ENCODE results near the gene UBE2H.

Gene UBE2H

GRCh38 chr7:129875745-129876411 is 76.9 kb downstream of the UBE2H start:
- H3K9ac ChIP-seq (ENCODE audit: low read depth, low read length, poor library complexity, severe bottlenecking): no peak overlapping the region
- H3K4me2 ChIP-seq (ENCODE audit: low read depth, low read length, poor library complexity, severe bottlenecking): no peak overlapping the region
- H3K4me3 ChIP-seq (ENCODE audit: low read length, poor library complexity, severe bottlenecking): no peak overlapping the region
- TF ChIP-seq EZH2phosphoT487 (IDR thresholded peaks at IDR 0.05; ENCODE audit: borderline replicate concordance) (no peak), CTCF (conservative IDR thresholded peaks at IDR 0.05; ENCODE audit: low read length) (no peak)
- H3K9me3 ChIP-seq (ENCODE audit: insufficient read depth, low read depth, low read length): no peaks in the 10 kb centered on the region
- H3K4me1 ChIP-seq (ENCODE audit: insufficient read depth, low read length, poor library complexity, severe bottlenecking): peaks cover 4% of the 10 kb centered on the region
- no peaks in the 10 kb centered on the region for H4K20me1 ChIP-seq (ENCODE audit: insufficient read depth, low read length, poor library complexity, severe bottlenecking)
- H3F3A ChIP-seq (ENCODE audit: low read depth): no peaks in the 10 kb centered on the region
- H3K9me2 ChIP-seq (replicated peaks; ENCODE audit: low read depth, low read length): no peaks in the 10 kb centered on the region
- H3K36me3 ChIP-seq (ENCODE audit: insufficient read depth, low read length): peaks cover 15% of the 10 kb centered on the region; the same call in 1 of the 2 replicates
- H3K27me3 ChIP-seq (ENCODE audit: insufficient read depth, low read length, poor library complexity, severe bottlenecking): no peaks in the 10 kb centered on the region
- no peak overlapping the region for H2AFZ ChIP-seq (ENCODE audit: low read length)
- H3K79me2 ChIP-seq (ENCODE audit: insufficient read depth, low read length): no peaks in the 10 kb centered on the region

GRCh38 chr7:129875160-129875559 is 77.6 kb downstream of the UBE2H start:
- H3F3A ChIP-seq (ENCODE audit: low read depth): no peaks in the 10 kb centered on the region
- H3K4me3 ChIP-seq (ENCODE audit: low read length, poor library complexity, severe bottlenecking): no peak overlapping the region
- no peak overlapping the region for H3K9ac ChIP-seq (ENCODE audit: low read depth, low read length, poor library complexity, severe bottlenecking)
- H3K4me2 ChIP-seq (ENCODE audit: low read depth, low read length, poor library complexity, severe bottlenecking): no peak overlapping the region
- no peak for TF ChIP-seq EZH2phosphoT487 (IDR thresholded peaks at IDR 0.05; ENCODE audit: borderline replicate concordance)
- TF ChIP-seq CTCF (conservative IDR thresholded peaks at IDR 0.05; ENCODE audit: low read length): no peak
- H3K9me2 ChIP-seq (replicated peaks; ENCODE audit: low read depth, low read length): no peaks in the 10 kb centered on the region
- peaks cover 4% of the 10 kb centered on the region for H3K4me1 ChIP-seq (ENCODE audit: insufficient read depth, low read length, poor library complexity, severe bottlenecking)
- H4K20me1 ChIP-seq (ENCODE audit: insufficient read depth, low read length, poor library complexity, severe bottlenecking): no peaks in the 10 kb centered on the region
- H3K27me3 ChIP-seq (ENCODE audit: insufficient read depth, low read length, poor library complexity, severe bottlenecking): no peaks in the 10 kb centered on the region
- H3K79me2 ChIP-seq (ENCODE audit: insufficient read depth, low read length): no peaks in the 10 kb centered on the region
- no peaks in the 10 kb centered on the region for H3K9me3 ChIP-seq (ENCODE audit: insufficient read depth, low read depth, low read length)
- H2AFZ ChIP-seq (ENCODE audit: low read length): no peak overlapping the region
- H3K36me3 ChIP-seq (ENCODE audit: insufficient read depth, low read length): peaks cover 15% of the 10 kb centered on the region; the same call in 1 of the 2 replicates

- Histone ChIP-seq H3K9ac (ENCODE audit: low read depth, low read length, poor library complexity, severe bottlenecking) (no peak overlapping the region), H3K9me2 (replicated peaks; ENCODE audit: low read depth, low read length) (no peaks in the 10 kb centered on the region), H3K79me2 (ENCODE audit: insufficient read depth, low read length) (no peaks in the 10 kb centered on the region), H3K4me3 (ENCODE audit: low read length, poor library complexity, severe bottlenecking) (no peak overlapping the region), H3K4me1 (ENCODE audit: insufficient read depth, low read length, poor library complexity, severe bottlenecking) (no peaks in the 10 kb centered on the region), H2AFZ (ENCODE audit: low read length) (no peak overlapping the region), H3K4me2 (ENCODE audit: low read depth, low read length, poor library complexity, severe bottlenecking) (no peak overlapping the region), H3F3A (ENCODE audit: low read depth) (no peaks in the 10 kb centered on the region), H3K36me3 (ENCODE audit: insufficient read depth, low read length) (peaks cover 15% of the 10 kb centered on the region; the same call in 1 of the 2 replicates), H3K27me3 (ENCODE audit: insufficient read depth, low read length, poor library complexity, severe bottlenecking) (no peaks in the 10 kb centered on the region), H4K20me1 (ENCODE audit: insufficient read depth, low read length, poor library complexity, severe bottlenecking) (no peaks in the 10 kb centered on the region), H3K9me3 (ENCODE audit: insufficient read depth, low read depth, low read length) (no peaks in the 10 kb centered on the region)
- TF ChIP-seq CTCF (conservative IDR thresholded peaks at IDR 0.05; ENCODE audit: low read length): no peak
- no peak for TF ChIP-seq EZH2phosphoT487 (IDR thresholded peaks at IDR 0.05; ENCODE audit: borderline replicate concordance)
These were observed 78.0 kb downstream of the UBE2H start for GRCh38 chr7:129874722-129875121.

Measured in Loucy (cell line).